LNCAP (cell line): ENCODE data around the gene PHF8.

Source experiments
- CTCF ChIP-seq: fragments of 450-650 bp; IDR thresholded peaks from 2 replicates; pipeline ENCODE4 v1.5.1; 2017; ENCODE audit warnings: mild to moderate bottlenecking

The PHF8 gene

GRCh38 chrX:54074826-54075225 lies 30.6 kb upstream of the PHF8 start:
- TF ChIP-seq CTCF, result no peak

- TF ChIP-seq CTCF, result no peak
Observed at GRCh38 chrX:54067766-54068165, 23.5 kb upstream of the PHF8 start.

GRCh38 chrX:54066841-54067240 lies 22.6 kb upstream of the PHF8 start:
- TF ChIP-seq CTCF, result no peak

GRCh38 chrX:54064564-54064963 lies 20.3 kb upstream of the PHF8 start:
- TF ChIP-seq CTCF, result no peak

- no peak for TF ChIP-seq CTCF
Observed at GRCh38 chrX:54063361-54063760, 19.1 kb upstream of the PHF8 start.

- TF ChIP-seq CTCF, result no peak
Observed at GRCh38 chrX:54049801-54050200, 5.5 kb upstream of the PHF8 start.

GRCh38 chrX:54048412-54048811 lies 4.1 kb upstream of the PHF8 start:
- no peak for TF ChIP-seq CTCF

GRCh38 chrX:54045563-54046228 lies 1.4 kb upstream of the PHF8 start:
- TF ChIP-seq CTCF, result no peak
